Transverse colon (tissue), 4 donors: ENCODE data around the gene RAB11FIP3. TPM values are rescaled to one million over a fixed set of nuclear protein-coding genes. Genes with fewer than 3 reads are reported as not detected.
"Not testable (repeated sequence)": the region's sequence is repeated elsewhere in the genome, so short reads cannot be mapped to it uniquely, and the experiment has no call there.

Experiments used
- DNase-seq: peaks from one replicate; pipeline ENCODE4 v3.0.0-alpha.2; 2019
- H3K27ac ChIP-seq, 4 donors: fragments of 200-600 bp; sonication (generic); 2 replicates each; pipeline ENCODE4 v1.5.1; 2016 to 2018; ENCODE audit warnings: inconsistent platforms in 4 of 4
- H3K27me3 ChIP-seq: fragments of 200-600 bp; sonication (generic); 2 replicates; pipeline ENCODE4 v1.5.1; 2017; ENCODE audit warnings: inconsistent platforms
- H3K36me3 ChIP-seq, 4 donors: fragments of 200-600 bp; sonication (generic); 2 replicates each; pipeline ENCODE4 v1.5.1; 2017 to 2019; ENCODE audit warnings: inconsistent platforms in 4 of 4
- H3K4me1 ChIP-seq, 4 donors: fragments of 200-600 bp; sonication (generic); 2 replicates each; pipeline ENCODE4 v1.5.1; 2017 to 2020; ENCODE audit warnings: inconsistent platforms in 4 of 4
- H3K4me3 ChIP-seq, 4 donors: fragments of 200-600 bp; sonication (generic); 1 replicate in 1 of 4; 2 replicates in 3 of 4; pipeline versions ENCODE4 v1.5.1 to v1.6.1; 2017 to 2019; ENCODE audit warnings: inconsistent platforms in 4 of 4
- H3K9me3 ChIP-seq, 2 donors: fragments of 200-600 bp; sonication (generic); 2 replicates each; pipeline ENCODE4 v1.5.1; 2017 to 2019; ENCODE audit warnings: inconsistent platforms in 2 of 2
- EP300 ChIP-seq: sonication (generic); formaldehyde crosslinking; IDR thresholded peaks from one replicate; pipeline ENCODE4 v1.6.1; 2017; ENCODE audit warnings: antibody characterized with exemption, low read depth
- POLR2A ChIP-seq: fragments of 450-650 bp; IDR thresholded peaks from one replicate; pipeline ENCODE4 v1.6.1; 2016; ENCODE audit warnings: antibody characterized with exemption, mild to moderate bottlenecking, moderate library complexity
- POLR2AphosphoS5 ChIP-seq, 3 donors: sonication (generic); formaldehyde crosslinking; IDR thresholded peaks; one replicate each; pipeline ENCODE4 v1.6.1; 2016; ENCODE audit warnings: antibody characterized with exemption in 3 of 3
- WGBS, 2 donors: methylation state at CpG; one replicate each; pipeline ENCODE4 v1.1.5; 2018; ENCODE audit warnings: low coverage in 1 of 2; 5-methylcytosine and 5-hydroxymethylcytosine counted together
- in situ Hi-C, 4 donors: fragments of 200-750 bp; cut with MboI; loops; one replicate each; pipeline versions ENCODE4 v1.15.0 to v1.15.1; 2017; ENCODE audit warnings: low sequenced_read_pairs in 3 of 4, low pct_ligation_motif_present in 1 of 4, low pct_unique_long_range_greater_than_20kb in 1 of 4
- intact Hi-C: fragments of 100-400 bp; cut with DNase I; formaldehyde crosslinking; loops from one replicate; pipeline ENCODE4 v1.15.1; 2023; ENCODE audit warnings: low total_unique reads
- total RNA-seq, 4 donors: library from RNA; depleted of rRNA; stranded (reverse); fragments of >200 nt; gene quantifications; one replicate each; pipeline ENCODE4 v1.1.0, GENCODE V29; 2016
- TF ChIP-seq, protein P1 (sequence below), 5 experiments: fragments of 200-600 bp in 3 of 5; fragments of 450-650 bp in 2 of 5; sonication (generic) in 3 of 5; IDR thresholded peaks; 1 replicate in 2 of 5; 2 replicates in 3 of 5; pipeline ENCODE4 v1.5.1; 2016 to 2017; ENCODE audit warnings: antibody characterized with exemption in 5 of 5, inconsistent platforms in 3 of 5, mild to moderate bottlenecking in 2 of 5, moderate library complexity in 1 of 5

Gene RAB11FIP3
- total RNA-seq, 4 donors from 2014 or later: 21.6 to 56.5 (median 42.2) TPM

GRCh38 chr16:411576-412265 is 13.7 kb upstream of the RAB11FIP3 start:
- DNase-seq: no peak
- H3K27me3 ChIP-seq: no peaks in the 10 kb centered on the region
- 96% methylated on average over 22 of the region's 26 CpGs; no CpG with 5 or more reads in 1 of the 2 donors for WGBS, 2 donors
- H3K36me3 ChIP-seq: peaks cover 0 to 4% (median 0%) of the 10 kb centered on the region in 4 donors
- H3K27ac ChIP-seq: no peak overlapping the region
- no peak for TF ChIP-seq EP300
- no peak for TF ChIP-seq POLR2A
- TF ChIP-seq POLR2AphosphoS5 (IDR thresholded peaks at IDR 0.05): no peak
- TF ChIP-seq, protein P1, sequence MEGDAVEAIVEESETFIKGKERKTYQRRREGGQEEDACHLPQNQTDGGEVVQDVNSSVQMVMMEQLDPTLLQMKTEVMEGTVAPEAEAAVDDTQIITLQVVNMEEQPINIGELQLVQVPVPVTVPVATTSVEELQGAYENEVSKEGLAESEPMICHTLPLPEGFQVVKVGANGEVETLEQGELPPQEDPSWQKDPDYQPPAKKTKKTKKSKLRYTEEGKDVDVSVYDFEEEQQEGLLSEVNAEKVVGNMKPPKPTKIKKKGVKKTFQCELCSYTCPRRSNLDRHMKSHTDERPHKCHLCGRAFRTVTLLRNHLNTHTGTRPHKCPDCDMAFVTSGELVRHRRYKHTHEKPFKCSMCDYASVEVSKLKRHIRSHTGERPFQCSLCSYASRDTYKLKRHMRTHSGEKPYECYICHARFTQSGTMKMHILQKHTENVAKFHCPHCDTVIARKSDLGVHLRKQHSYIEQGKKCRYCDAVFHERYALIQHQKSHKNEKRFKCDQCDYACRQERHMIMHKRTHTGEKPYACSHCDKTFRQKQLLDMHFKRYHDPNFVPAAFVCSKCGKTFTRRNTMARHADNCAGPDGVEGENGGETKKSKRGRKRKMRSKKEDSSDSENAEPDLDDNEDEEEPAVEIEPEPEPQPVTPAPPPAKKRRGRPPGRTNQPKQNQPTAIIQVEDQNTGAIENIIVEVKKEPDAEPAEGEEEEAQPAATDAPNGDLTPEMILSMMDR (IDR thresholded peaks at IDR 0.05): no peak
- intact Hi-C loops (no loop called here), in situ Hi-C loops (no loop called here)
- no peaks in the 10 kb centered on the region for H3K4me1 ChIP-seq
- no peak overlapping the region for H3K4me3 ChIP-seq
- no peaks in the 10 kb centered on the region for H3K9me3 ChIP-seq

DNA sequence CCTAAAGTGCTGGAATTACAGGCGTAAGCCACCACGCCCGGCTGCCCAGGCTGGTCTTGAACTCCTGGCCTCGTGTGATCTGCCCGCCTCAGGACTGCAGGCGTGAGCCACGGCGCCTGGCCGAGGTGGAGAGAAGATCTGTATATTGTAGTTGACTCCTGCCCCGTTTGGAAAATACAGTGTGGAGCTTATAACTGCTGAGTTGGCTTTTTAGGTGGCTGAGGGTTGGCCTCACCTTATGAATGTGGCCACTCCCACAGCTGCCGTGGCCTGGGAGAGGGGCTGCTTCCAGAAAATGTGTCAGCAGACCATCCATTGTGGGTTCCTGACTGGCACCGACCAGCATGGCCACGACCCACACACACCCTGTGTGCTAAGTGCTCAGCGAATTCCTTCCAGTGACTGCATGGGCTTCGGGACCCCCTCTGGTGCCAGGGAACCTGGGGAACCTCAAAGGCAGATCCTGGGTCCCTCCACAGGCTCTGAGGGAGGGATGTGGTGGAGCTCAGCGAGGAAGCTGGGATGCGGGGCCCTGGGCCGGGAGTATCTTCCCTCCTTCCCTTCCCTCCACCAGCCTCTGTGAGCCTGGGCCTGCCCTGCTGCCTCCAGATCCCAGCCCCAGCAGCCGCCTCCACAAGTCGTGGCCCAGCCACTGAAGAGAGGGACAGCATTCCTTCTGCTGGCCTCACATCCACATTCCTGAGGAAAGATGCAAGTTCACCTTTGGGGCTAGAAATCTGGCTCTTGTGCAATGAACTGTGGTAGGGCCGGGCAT is 10.9 kb upstream of the RAB11FIP3 start:
- no peak overlapping the region for H3K4me3 ChIP-seq
- no peak for TF ChIP-seq POLR2AphosphoS5 (IDR thresholded peaks at IDR 0.05)
- no peaks in the 10 kb centered on the region for H3K9me3 ChIP-seq
- H3K4me1 ChIP-seq: no peaks in the 10 kb centered on the region
- intact Hi-C loops (no loop called here), in situ Hi-C loops (no loop called here)
- DNase-seq: no peak
- no peaks in the 10 kb centered on the region for H3K27me3 ChIP-seq
- 87% methylated on average over 19 of the region's 21 CpGs; no CpG with 5 or more reads in 1 of the 2 donors for WGBS, 2 donors
- H3K27ac ChIP-seq: no peak overlapping the region
- H3K36me3 ChIP-seq: no peaks in the 10 kb centered on the region

DNA sequence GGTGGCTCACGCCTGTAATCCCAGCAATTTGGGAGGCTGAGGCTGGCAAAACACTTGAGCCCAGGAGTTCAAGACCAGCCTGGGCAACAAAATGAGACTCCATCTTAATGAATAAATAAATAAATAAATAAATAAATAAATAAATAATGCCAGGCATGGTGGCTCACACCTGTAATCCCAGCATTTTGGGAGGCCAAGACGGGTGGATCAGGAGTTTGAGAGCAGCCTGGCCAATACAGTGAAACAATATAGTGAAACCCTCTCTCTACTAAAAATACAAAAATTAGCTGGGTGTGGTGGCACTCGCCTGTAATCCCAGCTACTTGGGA is 10.3 kb upstream of the RAB11FIP3 start:
- H3K27ac ChIP-seq, in situ Hi-C loops, H3K4me3 ChIP-seq, H3K4me1 ChIP-seq, H3K27me3 ChIP-seq, intact Hi-C loops, H3K36me3 ChIP-seq, DNase-seq, H3K9me3 ChIP-seq: not testable (repeated sequence)
- WGBS, 2 donors: 94 to 100% methylated on average over 1 to 3 of the region's 3 CpGs

DNA sequence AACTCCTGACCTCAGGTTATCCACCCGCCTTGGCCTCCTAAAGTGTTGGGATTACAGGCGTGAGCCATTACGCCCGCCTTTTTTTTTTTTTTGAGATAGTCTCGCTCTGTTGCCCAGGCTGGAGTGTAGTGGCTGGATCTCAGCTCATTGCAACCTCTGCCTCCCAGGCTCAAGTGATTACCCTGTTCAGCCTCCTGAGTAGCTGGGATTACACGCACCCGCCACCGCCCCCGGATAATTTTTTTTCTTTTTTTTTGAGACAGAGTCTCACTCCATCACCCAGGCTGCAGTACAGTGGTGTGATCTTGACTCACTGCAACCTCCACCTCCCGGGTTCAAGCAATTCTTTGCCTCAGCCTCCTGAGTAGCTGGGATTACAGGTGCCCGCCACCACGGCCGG is 3.3 kb upstream of the RAB11FIP3 start:
- 94 to 97% methylated on average over 9 to 13 of the region's 13 CpGs for WGBS, 2 donors
- intact Hi-C loops, in situ Hi-C loops, H3K27ac ChIP-seq, H3K36me3 ChIP-seq, H3K9me3 ChIP-seq, DNase-seq, H3K27me3 ChIP-seq, H3K4me3 ChIP-seq: not testable (repeated sequence)
- peaks cover 10 to 29% (median 24%) of the 10 kb centered on the region in 4 donors for H3K4me1 ChIP-seq

DNA sequence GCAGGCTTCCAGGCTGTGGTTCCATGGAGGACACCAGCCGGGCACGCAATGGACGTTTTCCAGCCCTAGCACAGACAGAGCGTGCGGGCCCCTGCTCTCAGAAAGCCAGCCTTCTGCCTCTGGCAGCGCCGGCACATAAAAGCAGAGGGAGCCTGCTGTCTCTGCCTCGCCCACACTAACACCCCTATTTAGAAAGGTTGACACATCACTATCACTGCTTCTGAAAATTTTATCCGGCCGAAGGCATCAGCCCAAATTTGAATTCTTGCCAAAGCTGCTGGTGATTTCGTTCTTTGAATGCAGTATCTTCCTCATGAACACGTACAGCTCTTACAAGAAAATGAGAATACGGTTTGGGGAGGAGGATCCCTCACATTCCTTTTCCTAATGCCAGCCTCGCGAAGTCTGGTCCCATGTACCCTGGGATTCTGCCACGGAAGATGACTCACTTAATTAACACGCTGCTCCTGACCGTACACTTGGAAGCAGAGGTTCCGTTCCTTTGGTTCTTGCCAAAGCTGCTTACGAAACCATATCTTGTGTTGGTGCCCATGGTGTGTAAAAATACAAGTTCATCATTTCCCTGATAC is 1.3 kb upstream of the RAB11FIP3 start:
- peak overlapping the region in 2 of 4 donors; percentile 56 to 57 for H3K4me3 ChIP-seq

More for the DNA sequence above, 1.3 kb upstream of the RAB11FIP3 start:
- H3K9me3 ChIP-seq: no peaks in the 10 kb centered on the region
- in situ Hi-C loops: no loop called here
- peak overlapping the region; percentile 87 to 95 (median 91) for H3K27ac ChIP-seq
- intact Hi-C loops: no loop called here
- TF ChIP-seq, protein P1 (IDR thresholded peaks at IDR 0.05): no peak
- TF ChIP-seq EP300: peak; percentile 47
- TF ChIP-seq POLR2AphosphoS5 (IDR thresholded peaks at IDR 0.05): peak; percentile 59 to 73 (median 70)
- no peaks in the 10 kb centered on the region for H3K36me3 ChIP-seq
- peaks cover 9% of the 10 kb centered on the region for H3K27me3 ChIP-seq
- WGBS, 2 donors: 35 to 40% methylated on average over 2 to 20 of the region's 20 CpGs
- peaks cover 10 to 40% (median 26%) of the 10 kb centered on the region in 4 donors for H3K4me1 ChIP-seq
- DNase-seq: peak; percentile 60
